ENCODE measurements around the gene MTOR. TPM values are rescaled to one million over a fixed set of nuclear protein-coding genes. Genes with fewer than 3 reads are reported as not detected.

Gene MTOR
- total and polyA plus RNA-seq, 4 donors: 15.1 to 36.6 (median 26.9) TPM

DNA sequence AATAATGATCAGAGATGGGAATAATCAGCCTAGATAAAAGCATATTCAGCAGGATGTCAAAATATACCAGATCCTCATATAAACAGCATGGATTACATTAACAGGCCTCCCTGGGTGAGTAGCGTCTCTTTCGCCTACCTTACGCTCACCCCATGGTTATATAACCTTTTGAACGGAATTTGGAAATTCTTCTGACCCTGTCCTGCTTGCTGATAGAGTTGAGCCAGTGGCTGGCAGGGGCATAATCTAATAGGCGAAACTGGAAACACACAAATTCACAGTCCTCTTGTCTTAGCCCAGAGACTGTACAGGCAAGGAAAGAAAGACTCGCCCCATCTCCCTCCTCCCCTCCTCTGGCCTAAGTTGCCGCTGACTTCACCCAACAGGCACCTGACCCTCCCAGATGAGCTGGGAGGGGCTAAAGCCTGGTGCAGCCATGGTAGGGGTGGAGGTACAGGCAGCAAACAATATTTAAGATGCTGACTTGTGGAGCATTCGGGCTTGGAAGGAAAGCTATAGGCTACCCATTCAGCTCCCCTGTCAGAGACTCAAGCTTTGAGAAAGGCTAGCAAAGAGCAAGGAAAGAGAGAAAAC lies 73.4 kb downstream of the MTOR start, which contains the start of gene ANGPTL7:
Gene ANGPTL7, plus strand, starts transcription at position 498 of the 594 bp plus-strand sequence. CDS start 225 bp downstream, outside the sequence.
- Histone ChIP-seq H3K4me3 (no peak within 1 kb of the TSS), H3K36me3 (ENCODE audit: control insufficient read depth in 4 of 4, insufficient read depth in 4 of 4, low read length in 4 of 4) (peaks cover 0 to 28% (median 14%) of the 10 kb centered on the region in 4 donors), H3K27ac (ENCODE audit: low read depth in 1 of 2, low read length in 1 of 2) (peak within 1 kb of the TSS in 1 of 2 donors; percentile 34), H3K9ac (ENCODE audit: insufficient read depth in 1 of 2, low read length in 2 of 2) (no peak within 1 kb of the TSS), H3K4me1 (ENCODE audit: control insufficient read depth in 5 of 5, insufficient read depth in 5 of 5, low read length in 5 of 5) (peaks cover 0 to 7% (median 5%) of the 10 kb centered on the region in 5 donors), H3K9me3 (ENCODE audit: control insufficient read depth in 4 of 4, insufficient read depth in 3 of 4, low read length in 3 of 4) (no peaks in the 10 kb centered on the region), H3K27me3 (ENCODE audit: control insufficient read depth in 3 of 3, insufficient read depth in 3 of 3, low read length in 2 of 3) (no peaks in the 10 kb centered on the region)
- TF ChIP-seq, protein P1, sequence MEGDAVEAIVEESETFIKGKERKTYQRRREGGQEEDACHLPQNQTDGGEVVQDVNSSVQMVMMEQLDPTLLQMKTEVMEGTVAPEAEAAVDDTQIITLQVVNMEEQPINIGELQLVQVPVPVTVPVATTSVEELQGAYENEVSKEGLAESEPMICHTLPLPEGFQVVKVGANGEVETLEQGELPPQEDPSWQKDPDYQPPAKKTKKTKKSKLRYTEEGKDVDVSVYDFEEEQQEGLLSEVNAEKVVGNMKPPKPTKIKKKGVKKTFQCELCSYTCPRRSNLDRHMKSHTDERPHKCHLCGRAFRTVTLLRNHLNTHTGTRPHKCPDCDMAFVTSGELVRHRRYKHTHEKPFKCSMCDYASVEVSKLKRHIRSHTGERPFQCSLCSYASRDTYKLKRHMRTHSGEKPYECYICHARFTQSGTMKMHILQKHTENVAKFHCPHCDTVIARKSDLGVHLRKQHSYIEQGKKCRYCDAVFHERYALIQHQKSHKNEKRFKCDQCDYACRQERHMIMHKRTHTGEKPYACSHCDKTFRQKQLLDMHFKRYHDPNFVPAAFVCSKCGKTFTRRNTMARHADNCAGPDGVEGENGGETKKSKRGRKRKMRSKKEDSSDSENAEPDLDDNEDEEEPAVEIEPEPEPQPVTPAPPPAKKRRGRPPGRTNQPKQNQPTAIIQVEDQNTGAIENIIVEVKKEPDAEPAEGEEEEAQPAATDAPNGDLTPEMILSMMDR (IDR thresholded peaks at IDR 0.05; ENCODE audit: control extremely low read depth, extremely low read depth): no peak
- DNase-seq (no peak), ATAC-seq (ENCODE audit: insufficient read depth, low FRiP score) (no peak)
- 87 to 95% methylated on average over 8 of the region's 8 CpGs for WGBS, 2 donors

DNA sequence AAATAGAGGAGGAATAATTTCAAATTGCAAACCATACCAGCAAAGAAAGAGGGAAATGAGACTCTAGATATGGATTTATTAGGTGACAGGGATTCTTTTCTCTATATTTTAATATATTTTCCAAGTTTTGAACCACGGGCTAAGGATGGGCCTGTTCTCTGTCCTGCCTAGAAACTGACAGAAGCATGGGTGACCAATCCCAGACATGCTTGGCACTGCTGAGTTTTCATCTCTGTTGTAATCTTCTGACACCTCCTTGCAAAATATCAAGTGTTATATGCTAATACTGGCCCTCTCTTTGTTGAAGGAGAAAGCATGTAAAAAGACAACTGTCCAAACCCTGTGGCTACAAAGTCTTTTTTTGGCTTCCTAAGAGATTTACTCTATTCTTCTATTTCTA lies 74.0 kb downstream of the MTOR start:
- peaks cover 0 to 23% (median 10%) of the 10 kb centered on the region in 4 donors for H3K36me3 ChIP-seq (ENCODE audit: control insufficient read depth in 4 of 4, insufficient read depth in 4 of 4, low read length in 4 of 4)
- peaks cover 0 to 7% (median 5%) of the 10 kb centered on the region in 5 donors for H3K4me1 ChIP-seq (ENCODE audit: control insufficient read depth in 5 of 5, insufficient read depth in 5 of 5, low read length in 5 of 5)

DNA sequence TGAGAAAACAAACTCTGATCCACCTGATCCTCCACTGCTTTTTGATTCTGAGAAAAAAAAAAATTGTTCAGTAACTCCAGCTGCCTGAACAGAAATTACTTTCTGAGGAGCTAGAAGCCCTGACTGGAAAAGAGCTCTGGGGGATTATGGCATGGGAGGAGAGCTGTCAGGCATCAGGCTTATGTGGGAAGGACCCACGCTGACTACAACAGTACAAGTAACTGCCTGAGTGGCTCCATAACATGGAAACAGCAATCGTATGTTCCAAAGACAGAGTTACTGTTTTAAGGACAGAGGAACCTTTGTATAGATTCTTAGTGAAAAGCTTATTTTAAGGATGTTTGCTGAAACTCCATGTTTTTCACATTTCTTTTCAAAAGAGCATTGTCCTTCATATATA lies 74.4 kb downstream of the MTOR start:
- Histone ChIP-seq H3K27ac (ENCODE audit: low read depth in 1 of 2, low read length in 1 of 2) (no peak overlapping the region), H3K9me3 (ENCODE audit: control insufficient read depth in 4 of 4, insufficient read depth in 3 of 4, low read length in 3 of 4) (no peaks in the 10 kb centered on the region), H3K4me3 (no peak overlapping the region), H3K9ac (ENCODE audit: insufficient read depth in 1 of 2, low read length in 2 of 2) (no peak overlapping the region), H3K36me3 (ENCODE audit: control insufficient read depth in 4 of 4, insufficient read depth in 4 of 4, low read length in 4 of 4) (peaks cover 0 to 20% (median 8%) of the 10 kb centered on the region in 4 donors), H3K4me1 (ENCODE audit: control insufficient read depth in 5 of 5, insufficient read depth in 5 of 5, low read length in 5 of 5) (peaks cover 0 to 7% (median 5%) of the 10 kb centered on the region in 5 donors), H3K27me3 (ENCODE audit: control insufficient read depth in 3 of 3, insufficient read depth in 3 of 3, low read length in 2 of 3) (no peaks in the 10 kb centered on the region)
- ATAC-seq (ENCODE audit: insufficient read depth, low FRiP score) (no peak), DNase-seq (no peak)
- TF ChIP-seq, protein P1 (IDR thresholded peaks at IDR 0.05; ENCODE audit: control extremely low read depth, extremely low read depth): no peak
- WGBS, 2 donors: 88 to 100% methylated on average over 2 of the region's 2 CpGs

More for the DNA sequence above, 74.0 kb downstream of the MTOR start:
- no peak for ATAC-seq (ENCODE audit: insufficient read depth, low FRiP score)
- Histone ChIP-seq H3K9me3 (ENCODE audit: control insufficient read depth in 4 of 4, insufficient read depth in 3 of 4, low read length in 3 of 4) (no peaks in the 10 kb centered on the region), H3K27me3 (ENCODE audit: control insufficient read depth in 3 of 3, insufficient read depth in 3 of 3, low read length in 2 of 3) (no peaks in the 10 kb centered on the region), H3K9ac (ENCODE audit: insufficient read depth in 1 of 2, low read length in 2 of 2) (no peak overlapping the region), H3K4me3 (no peak overlapping the region), H3K27ac (ENCODE audit: low read depth in 1 of 2, low read length in 1 of 2) (no peak overlapping the region)
- peak; percentile 12 to 57 (median 24) for DNase-seq
- WGBS, 2 donors: 84 to 85% methylated on average over 1 of the region's 1 CpG
- TF ChIP-seq, protein P1 (IDR thresholded peaks at IDR 0.05; ENCODE audit: control extremely low read depth, extremely low read depth): no peak

All from lung (tissue), 12 donors.